Measurements from ENCODE around the gene SNX33.
"Not testable (repeated sequence)": the region's sequence is repeated elsewhere in the genome, so short reads cannot be mapped to it uniquely, and the experiment has no call there.

Gene SNX33, protein sequence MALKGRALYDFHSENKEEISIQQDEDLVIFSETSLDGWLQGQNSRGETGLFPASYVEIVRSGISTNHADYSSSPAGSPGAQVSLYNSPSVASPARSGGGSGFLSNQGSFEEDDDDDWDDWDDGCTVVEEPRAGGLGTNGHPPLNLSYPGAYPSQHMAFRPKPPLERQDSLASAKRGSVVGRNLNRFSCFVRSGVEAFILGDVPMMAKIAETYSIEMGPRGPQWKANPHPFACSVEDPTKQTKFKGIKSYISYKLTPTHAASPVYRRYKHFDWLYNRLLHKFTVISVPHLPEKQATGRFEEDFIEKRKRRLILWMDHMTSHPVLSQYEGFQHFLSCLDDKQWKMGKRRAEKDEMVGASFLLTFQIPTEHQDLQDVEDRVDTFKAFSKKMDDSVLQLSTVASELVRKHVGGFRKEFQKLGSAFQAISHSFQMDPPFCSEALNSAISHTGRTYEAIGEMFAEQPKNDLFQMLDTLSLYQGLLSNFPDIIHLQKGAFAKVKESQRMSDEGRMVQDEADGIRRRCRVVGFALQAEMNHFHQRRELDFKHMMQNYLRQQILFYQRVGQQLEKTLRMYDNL

DNA sequence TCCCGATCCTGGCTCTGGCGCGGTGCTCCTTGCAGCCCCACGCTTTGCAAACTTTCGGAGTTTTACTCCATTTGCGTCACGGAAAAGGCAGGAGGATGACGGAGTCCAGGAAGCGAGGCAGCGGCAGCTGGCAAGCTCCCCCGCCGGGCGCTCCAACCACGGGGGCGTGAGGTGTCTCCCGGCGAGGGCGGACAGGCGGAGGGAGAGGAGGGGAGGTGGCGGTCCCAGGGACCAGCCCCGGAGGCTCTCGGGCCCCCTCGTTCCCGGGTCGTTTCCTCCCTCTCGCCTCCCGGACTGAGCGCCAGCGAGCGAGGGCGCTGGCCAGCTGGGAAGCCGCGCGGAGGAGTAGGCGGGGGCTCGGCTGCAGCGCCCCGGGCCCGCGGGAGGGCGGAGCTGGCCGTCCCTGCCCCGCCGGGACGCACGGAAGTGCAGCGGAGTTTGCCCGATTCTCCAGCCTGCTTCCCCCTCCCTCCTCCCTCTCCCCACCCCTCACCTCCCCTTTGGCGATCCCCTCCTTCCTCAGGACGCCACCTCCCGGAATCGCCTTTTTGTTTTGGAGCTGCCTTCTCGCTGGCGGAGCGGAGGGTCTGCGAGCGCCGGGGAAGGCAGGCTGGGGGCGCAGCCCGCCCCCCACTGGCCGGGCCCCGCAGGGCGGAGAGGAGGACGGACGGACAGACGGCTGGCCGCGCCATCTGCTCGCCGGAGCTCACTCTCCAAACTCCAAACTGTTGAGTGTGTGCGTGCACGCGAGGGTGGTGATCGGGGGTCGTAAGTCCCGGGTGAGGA, at the start of gene SNX33:
SNX33 (plus strand) TSS at position 543 of the 786 bp plus-strand sequence. CDS start 1,191 bp downstream, outside the sequence.
- no peak for DNase-seq

DNA sequence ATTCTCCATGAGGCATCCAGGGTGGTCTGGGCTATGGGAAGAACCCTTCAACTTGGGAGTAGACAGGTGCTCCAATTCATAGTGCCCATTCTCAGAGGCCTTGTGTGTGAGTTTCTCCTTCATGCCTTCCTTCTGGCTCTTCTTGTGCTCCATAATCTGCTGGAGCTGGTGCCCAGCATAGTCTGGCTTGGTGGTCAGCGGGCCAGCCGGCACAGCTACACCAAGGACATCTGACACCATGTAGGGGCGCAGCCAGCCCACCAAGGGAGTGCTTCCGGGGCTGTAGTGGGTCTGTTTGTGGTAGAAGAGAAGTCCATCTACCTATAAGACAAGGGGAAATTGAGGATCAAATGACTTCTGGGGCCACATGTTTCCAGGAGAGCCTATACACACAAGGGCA, 49.4 kb upstream of the SNX33 start:
- no peak for DNase-seq

DNA sequence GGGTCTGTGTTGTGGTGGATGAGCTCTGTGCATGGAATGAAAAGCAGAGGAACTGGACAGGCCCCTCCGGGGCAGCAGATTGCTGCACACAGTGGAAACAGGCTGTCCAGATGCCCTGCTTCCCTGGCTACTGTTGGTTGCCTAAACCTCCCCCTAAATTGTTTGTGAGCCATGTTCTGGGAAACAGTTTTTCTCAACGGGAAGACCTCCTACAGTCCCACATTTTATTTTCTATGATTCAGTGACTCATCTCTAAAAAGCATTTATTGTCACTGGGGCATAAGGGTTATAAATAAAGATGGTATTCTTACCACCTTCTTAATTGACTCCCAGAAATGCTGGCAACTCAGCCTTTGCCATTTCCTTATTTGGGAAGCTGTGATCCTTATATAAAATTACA, 48.3 kb upstream of the SNX33 start:
- DNase-seq, result no peak

DNA sequence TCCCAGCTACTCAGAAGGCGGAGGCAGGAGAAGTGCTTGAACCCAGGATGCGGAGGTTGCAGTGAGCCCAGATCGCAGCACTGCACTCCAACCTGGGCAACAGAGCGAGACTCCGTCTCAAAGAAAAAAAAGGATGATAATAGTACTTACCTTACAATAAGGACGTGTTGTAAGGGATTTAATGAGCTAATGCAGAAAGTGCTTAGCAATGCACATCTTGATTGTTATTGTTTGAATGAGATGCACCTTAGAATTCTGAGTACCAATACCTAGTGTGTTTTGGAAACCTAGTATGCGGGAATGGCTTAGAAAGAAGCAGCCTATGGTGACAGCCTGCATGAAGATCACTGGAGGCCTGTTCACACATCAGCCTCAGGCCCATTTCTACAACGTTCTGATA, 41.7 kb upstream of the SNX33 start:
- no peak for DNase-seq

DNA sequence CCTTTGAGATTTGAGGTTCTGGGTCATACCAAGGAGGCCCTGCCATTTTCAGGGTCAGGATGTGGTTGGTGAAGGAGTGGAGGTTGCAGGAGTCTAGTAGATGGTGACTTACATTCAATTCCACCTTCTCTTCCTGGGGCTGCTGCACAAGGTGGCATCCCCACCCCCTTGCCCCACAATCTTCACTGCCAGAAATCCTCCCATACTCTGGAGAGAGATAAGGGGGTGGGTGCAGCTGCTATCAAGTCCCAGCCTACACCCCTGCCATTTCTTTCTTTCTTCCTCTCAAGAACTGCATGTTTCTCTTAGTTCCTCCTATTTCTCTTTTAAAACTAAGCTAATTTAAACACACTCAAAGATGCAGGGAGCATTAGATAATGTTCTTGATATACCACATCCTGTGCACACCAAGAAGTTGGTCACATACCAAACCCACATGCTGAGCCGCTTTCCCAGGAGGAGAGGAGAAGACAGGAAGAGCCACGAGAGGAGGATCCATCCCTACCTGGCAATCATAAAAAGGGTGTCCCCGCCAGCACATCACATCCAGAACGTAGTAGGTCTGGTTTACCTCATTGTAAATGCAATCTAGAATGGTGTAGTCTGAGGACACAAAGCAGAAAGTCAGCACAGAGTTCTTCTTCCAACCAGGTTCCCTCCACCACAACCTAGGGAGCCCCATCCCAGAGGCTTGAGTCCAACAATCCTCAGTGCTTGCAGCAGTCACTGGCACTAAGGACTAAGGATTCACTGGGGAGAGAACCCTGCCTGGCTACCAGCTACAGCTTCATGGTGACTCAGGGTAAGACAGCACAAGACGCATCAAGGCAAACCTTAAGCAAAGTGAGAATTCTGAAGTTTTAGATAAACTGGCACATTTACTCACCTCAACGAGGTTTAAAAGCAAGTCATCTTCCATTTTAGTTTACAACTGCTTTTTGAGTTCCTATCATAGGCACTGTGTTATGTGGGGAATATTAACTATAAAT, 40.7 kb upstream of the SNX33 start:
- no peak for DNase-seq

DNA sequence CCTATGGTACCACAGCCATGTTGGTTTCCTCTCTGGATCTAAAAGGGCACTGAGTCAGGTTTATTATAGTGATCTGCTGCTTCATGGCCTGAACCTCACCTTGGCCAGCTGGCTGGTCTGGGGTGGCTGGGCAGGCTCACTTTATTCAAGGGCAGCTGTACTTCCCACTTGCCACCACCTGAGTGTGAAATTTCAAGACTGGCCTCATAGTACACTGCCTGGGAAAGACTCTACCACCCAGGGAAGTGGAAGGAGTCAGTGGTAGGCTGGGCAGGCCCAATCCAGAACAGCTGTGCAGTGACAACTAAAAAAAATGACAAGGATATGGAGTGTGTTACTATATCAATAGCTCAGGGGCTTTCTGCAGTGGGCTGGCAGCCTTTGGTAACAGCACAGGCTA, 30.9 kb upstream of the SNX33 start:
- no peak for DNase-seq

DNA sequence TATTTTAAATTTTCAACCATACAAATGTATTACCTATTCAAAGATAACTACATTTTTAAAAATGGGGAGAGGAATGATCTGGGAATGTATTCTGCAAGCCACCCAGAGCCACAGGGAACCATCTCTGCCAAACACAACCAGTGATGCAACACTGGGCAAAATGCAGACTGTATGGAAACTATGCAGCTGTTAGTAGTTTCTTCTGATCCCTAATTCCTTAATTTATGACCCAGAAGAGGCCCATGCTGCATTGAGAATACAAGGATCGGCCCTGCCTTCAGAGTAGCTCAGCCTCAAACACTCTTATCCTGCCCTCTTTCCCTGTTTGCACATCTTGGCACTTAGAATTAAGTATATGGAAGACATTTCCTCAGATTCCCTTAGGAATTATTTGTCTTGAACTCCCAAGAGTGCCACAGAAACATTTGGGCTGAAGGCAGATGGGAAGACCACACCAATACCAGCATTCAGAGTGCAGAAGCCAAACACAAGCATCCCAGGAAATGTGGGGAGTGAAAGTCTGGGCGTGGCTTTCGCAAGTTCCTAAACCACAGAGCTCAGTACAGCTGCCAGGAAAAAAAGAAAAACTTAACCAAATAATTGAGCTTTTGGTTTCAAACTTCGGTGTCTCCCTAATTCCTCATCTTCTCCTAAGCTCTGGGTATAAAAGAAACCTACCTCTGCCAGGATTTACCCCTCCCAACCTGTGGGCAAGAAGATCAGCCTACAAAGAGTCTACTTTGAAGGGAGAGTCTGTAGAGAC, 27.5 kb upstream of the SNX33 start:
- DNase-seq, result no peak

DNA sequence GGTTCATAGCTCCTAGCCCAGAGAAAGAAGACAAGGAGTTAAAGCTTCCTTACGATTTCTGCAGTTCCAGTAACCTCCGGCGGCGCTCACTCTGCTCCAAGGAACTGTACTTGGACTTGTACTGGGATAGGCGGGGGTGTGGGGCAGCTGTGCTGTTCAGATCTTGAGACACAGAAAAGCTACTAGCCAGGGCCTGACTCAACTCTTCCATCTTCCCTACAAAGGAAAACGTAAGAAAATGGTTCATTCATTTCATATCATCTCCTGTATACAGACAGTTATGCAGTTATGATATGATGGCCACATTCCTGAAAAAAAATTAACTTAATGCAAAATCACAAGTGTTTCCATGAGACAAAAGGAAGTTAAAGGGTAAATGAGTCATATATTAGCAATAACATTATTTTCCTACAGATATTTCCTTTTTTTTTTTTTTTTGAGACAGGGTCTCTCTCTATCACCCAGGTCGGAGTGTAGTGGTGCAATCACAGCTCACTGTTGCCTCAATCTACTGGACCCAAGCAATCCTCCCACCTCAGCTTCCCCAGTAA, 26.8 kb upstream of the SNX33 start:
- DNase-seq, result no peak

DNA sequence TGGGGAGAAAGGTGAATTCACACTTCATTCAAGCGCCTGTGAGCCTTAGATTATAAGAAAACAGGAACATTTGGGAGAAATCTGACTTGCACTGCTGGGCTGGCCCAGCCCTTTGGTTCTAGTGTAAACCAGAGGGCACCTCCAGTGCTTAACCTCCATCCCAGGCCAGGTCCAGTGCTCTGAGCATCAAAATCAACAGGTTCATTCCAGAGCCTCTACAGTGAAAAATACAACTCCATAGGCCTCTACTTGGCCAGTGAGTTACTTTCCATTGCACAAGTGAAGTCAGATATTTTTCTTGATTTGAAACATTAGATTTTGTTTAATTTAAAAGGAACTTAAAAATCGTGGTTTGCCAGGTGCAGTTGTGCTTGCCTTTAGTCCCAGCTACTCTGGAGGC, 25.2 kb upstream of the SNX33 start:
- DNase-seq, result no peak

DNA sequence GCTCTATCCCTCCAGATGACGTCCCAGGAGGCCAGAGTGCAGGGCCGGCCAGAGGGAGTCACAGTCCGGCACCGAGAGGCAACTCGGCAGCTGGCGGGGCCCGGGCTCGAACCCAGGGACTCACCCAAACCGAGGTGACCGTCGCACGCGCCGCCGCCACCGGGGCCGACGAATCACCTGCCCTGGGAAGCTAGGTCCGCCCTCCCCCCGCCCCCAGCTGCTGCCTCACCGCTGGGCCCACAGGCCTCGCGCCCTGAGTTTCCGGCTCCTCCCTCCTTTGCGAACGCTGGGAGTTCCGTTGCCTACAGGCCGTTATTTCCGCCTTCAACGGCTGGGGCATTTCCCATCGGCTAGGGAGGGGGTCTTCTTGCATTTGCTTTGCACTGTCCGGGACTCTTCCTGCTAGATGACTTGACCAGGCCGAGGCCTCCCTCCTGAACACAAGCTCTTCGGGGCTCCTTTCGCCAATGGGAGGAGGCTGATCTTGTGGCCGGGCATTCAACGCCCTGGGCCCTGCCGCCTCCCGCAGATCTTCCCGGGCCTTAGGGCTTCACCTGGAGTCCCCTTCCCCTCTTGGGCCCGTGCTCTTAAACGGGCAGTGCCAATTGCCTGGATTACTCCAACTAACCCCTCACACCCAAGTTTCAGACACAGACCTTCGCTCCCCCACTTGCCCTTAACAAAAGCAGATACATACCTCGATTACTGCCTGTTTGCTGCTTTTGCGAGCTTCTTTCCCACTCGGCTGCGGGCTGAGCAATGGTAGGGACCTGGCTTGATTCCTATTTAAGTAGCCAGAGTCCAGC, 22.0 kb upstream of the SNX33 start, which contains the start of gene SNUPN:
SNUPN (minus strand) TSS at position 184 of the 806 bp plus-strand sequence. CDS start 4,674 bp downstream, outside the sequence.
- peak; percentile 96 for DNase-seq

DNA sequence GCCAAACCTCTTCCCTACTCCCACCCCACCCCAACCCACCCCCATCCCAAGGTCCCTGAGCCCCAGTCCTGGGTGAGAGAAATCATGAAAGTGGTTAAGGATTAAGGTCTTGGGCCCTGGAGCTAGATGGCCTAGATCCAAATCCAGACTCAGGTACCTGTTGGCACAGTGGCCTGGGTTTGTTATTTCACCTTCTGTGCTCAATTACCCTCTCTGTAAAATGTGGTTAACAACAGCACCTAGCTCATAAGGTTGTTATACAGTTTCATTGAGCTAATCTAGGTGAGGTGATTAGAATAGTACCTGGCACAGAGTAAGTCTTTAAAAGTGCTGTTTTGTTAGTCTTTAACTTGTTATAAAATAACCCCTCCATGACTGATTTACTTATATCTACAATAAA, 15.8 kb upstream of the SNX33 start:
- no peak for DNase-seq

DNA sequence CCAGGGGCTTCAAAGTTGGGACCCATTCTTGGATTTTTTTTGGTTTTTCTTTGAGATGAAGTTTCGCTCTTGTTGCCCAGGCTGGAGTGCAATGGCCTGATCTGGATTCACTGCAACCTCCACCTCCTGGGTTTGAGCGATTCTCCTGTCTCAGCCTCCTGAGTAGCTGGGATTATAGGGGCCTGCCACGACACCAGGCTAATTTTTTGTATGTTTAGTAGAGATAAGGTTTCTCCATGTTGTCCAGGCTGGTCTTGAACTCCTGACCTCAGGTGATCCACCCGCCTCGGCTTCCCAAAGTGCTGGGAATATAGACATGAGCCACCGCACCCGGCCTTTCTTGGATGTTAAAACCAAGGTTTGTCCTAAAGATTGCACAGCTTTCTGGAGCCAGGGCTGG, 13.8 kb upstream of the SNX33 start:
- not testable (repeated sequence) for DNase-seq

DNA sequence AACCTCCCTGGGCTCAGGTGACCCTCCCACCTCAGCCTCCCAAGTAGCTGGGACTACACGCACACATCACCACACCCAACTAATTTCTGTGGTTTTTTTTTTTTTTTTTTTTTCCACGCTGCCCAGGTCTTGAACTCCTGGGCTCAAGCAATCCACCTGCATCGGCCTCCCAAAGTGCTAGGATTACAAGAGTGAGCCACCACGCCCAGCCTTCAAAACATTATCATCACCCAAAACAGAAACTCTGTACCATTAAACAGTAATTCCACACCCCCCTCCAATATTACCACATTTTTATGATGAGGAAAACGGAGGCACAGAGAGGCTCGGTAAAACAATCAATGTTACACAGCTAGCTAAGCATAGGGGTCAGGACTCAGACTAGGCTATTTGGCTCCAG, 11.7 kb upstream of the SNX33 start:
- no peak for DNase-seq

DNA sequence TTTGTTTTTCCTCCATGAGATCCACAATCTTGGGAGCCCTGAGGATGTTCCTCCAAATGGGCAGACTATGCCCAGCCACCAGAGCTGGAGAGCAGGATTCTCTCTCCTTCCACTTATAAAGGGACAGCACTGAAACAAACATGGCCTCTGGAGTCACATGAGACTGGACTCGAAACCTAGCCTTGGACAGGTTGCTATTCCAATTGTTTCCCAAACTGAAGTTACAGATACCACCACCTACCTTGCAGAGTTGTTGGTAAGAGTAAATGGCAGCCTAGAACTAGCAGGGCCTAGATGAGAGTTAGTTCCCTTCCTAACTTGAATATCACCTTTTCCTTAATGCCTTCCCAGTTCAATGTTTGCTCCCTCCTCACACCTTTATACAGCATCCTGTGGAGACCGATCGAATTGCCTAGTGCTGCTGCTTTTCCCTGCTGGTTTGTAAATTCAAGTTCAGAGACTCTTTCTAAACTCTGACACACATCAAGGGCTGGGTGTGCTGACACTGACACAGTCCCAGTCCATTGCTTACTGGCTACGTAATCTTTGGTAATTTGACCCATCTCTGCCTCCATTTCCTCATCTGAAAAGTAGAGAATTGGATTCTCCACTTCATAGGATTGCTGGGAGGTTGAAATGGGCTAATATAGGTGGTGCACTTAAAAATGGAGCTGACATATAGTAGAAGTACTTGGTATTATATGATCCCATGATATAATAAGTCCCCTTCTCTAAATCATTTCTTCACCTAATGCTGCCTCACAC, 10.3 kb upstream of the SNX33 start:
- DNase-seq, result no peak

DNA sequence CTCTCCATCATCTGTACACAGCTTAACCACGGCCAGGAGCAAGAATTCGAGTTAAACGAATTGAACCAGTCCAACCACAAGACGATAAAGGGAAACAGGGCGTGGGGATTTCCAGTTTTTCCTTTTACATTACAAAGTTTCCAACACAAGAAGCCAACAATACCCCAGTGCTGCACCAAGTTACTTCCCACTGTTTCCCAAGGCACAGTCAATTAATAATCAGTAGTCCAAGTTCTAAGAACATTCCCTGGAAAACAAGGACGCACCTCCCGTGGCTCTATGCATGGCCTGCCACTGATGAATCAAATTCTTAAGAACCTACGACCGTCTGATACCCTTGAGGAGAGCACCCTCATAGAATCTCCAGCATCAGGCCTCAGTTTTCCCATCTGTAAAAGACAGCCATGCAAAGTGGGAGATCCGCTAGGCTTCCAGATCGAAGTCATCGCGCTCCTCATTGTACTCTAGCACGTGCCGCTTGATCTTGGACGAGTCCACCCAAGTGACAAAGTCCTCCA, 8.5 kb upstream of the SNX33 start:
- DNase-seq, result no peak

DNA sequence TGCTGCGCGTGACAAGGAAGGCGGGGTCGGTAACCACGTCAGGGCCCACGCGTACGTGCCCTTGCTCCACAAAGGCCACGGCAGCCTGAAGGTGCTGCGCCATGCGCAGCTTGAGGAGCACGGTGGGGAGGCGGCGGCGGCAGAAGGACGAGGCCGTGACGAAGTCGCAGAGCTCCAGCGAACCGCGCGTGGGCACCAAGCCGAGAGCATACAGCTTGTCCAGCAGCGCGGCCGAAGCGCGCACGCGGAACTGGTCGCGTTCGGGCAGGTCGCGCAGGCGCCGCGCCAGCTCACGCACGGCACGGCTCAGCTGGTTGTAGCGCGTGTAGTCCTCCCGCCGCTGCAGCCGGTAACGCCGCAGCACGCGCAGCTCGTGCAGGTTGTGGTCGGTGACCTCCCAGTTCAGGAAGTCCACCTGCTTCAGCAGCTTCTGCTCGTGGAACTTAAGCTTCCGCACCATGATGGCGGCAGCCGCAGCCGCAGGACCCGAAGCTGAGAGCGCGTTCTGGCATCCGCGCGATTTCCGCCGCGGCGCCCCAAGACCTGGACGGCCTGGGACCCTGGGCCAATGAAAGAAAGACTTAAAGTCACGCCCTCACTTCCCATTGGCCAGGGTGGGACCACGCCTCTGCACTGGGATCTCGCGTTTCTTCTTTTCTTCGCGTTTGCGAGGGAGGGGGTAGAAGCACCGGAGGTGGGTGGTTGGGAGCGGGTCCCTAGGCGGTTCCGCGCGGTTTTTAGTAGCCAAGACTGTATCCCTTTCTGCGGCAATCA, 7.8 kb upstream of the SNX33 start, which contains the start of gene IMP3:
IMP3 (minus strand) TSS at position 516 of the 774 bp plus-strand sequence; CDS start at position 460, 56 bp downstream.
- peak; percentile 93 for DNase-seq

DNA sequence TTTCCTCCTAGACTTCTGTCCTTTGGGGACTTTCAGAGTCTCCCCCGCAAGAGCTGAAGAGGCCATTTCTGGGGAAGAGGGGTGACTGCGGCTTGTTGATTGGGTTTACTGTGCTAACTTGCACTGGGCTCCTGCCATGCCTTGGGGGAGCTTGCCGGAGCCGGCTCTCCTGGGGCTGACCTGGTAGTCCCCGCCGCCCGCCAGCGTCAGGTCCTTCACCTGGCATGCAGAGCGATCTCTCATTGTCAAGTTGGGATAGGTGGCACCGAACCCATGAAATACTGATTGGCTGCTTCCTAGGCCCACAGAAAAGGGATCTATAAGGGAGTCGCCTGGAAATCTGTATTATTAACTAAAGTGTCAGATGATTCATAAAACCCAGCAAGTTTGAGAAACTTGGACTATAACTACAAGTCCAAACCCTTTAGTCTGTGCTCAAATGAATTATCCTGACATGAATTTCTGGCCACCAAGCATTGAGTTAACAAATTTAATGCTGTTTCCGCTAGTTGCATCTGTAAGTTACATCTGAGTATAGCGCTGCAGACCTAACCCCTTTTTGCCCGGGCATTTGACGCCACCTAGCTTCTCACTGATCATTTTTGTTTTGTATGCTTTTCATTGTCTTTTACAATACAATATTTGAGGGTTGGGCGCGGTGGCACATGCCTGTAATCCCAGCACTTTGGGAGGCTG, 7.1 kb upstream of the SNX33 start:
- DNase-seq, result peak; percentile 73

DNA sequence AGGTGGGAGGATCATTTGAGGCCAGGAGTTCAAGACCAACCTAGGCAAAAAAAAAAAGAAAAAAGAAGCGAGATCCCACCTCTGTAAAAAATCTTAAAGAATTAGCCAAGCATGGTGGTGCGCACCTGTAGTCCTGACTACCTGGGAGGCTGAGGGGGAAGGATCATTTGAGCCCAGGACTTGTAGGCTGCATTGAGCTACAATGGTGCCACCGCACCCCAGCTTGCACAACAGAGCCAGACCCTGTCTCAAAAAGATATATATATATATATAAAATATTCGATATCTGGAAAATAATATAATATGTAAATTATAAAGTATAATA, 6.6 kb upstream of the SNX33 start:
- no peak for DNase-seq
